Mesenchymal stem cell (in vitro differentiated cells and primary cell): ENCODE results near the gene PSMA7.

Source experiments
- DNase-seq: peaks from one replicate; pipeline ENCODE4 v3.0.0-alpha.2; 2013
- H2AFZ ChIP-seq: one replicate; pipeline ENCODE4 v1.6.1; 2013; ENCODE audit warnings: low read depth, mild to moderate bottlenecking, control low read depth, inconsistent platforms, low read length, moderate library complexity
- H2AK5ac ChIP-seq: 2 replicates; pipeline ENCODE4 v1.6.1; 2013; ENCODE audit warnings: low read length, moderate library complexity, mild to moderate bottlenecking, inconsistent platforms; ENCODE audit not compliant: severe bottlenecking
- H2BK120ac ChIP-seq: one replicate; pipeline ENCODE4 v1.6.1; 2013; ENCODE audit warnings: low read depth, mild to moderate bottlenecking, inconsistent platforms, low read length, moderate library complexity
- H2BK12ac ChIP-seq, 2 experiments: one replicate each; pipeline ENCODE4 v1.6.1; 2013; ENCODE audit warnings: inconsistent platforms in 2 of 2, low read length in 2 of 2, mild to moderate bottlenecking in 2 of 2, moderate library complexity in 2 of 2, control low read depth in 1 of 2
- H2BK15ac ChIP-seq: one replicate; pipeline ENCODE4 v1.6.1; 2013; ENCODE audit warnings: mild to moderate bottlenecking, low read depth, inconsistent platforms; ENCODE audit not compliant: poor library complexity, severe bottlenecking
- H2BK5ac ChIP-seq: 2 replicates; pipeline ENCODE4 v1.6.1; 2013; ENCODE audit warnings: low read depth, mild to moderate bottlenecking, low read length, control low read depth, inconsistent platforms; ENCODE audit not compliant: poor library complexity, severe bottlenecking
- H3K14ac ChIP-seq, 2 experiments: one replicate each; pipeline ENCODE4 v1.6.1; 2013; ENCODE audit warnings: inconsistent platforms in 2 of 2, low read length in 2 of 2, control low read depth in 1 of 2, mild to moderate bottlenecking in 1 of 2, moderate library complexity in 1 of 2
- H3K18ac ChIP-seq, 2 experiments: one replicate each; pipeline ENCODE4 v1.6.1; 2013; ENCODE audit warnings: inconsistent platforms in 2 of 2, low read length in 2 of 2, control low read depth in 1 of 2, low read depth in 1 of 2, mild to moderate bottlenecking in 1 of 2
- H3K23ac ChIP-seq, 2 experiments: one replicate each; pipeline ENCODE4 v1.6.1; 2013; ENCODE audit warnings: inconsistent platforms in 2 of 2, low read length in 2 of 2, mild to moderate bottlenecking in 2 of 2, moderate library complexity in 2 of 2, control low read depth in 1 of 2
- H3K27ac ChIP-seq: 2 replicates; pipeline ENCODE4 v1.5.1; 2013; ENCODE audit warnings: mild to moderate bottlenecking, moderate library complexity, low read length, control low read depth, inconsistent platforms; ENCODE audit not compliant: poor library complexity, severe bottlenecking
- H3K27me3 ChIP-seq, 2 experiments: 2 replicates each; pipeline versions ENCODE4 v1.6.1 to v1.7.0; 2013; ENCODE audit warnings: low read length in 2 of 2, mild to moderate bottlenecking in 2 of 2, moderate library complexity in 2 of 2, control low read depth in 1 of 2, inconsistent platforms in 1 of 2; ENCODE audit not compliant: control insufficient read depth in 1 of 2, insufficient read depth in 1 of 2
- H3K36me3 ChIP-seq, 2 experiments: 2 replicates each; pipeline versions ENCODE4 v1.6.1 to v1.7.0; 2013; ENCODE audit warnings: low read length in 2 of 2, control low read depth in 1 of 2, inconsistent platforms in 1 of 2, low read depth in 1 of 2, mild to moderate bottlenecking in 1 of 2; ENCODE audit not compliant: insufficient read depth in 2 of 2, control insufficient read depth in 1 of 2
- H3K4ac ChIP-seq, 2 experiments: one replicate each; pipeline ENCODE4 v1.6.1; 2013; ENCODE audit warnings: inconsistent platforms in 2 of 2, low read length in 2 of 2, mild to moderate bottlenecking in 2 of 2, moderate library complexity in 2 of 2, control low read depth in 1 of 2, low read depth in 1 of 2
- H3K4me1 ChIP-seq: 2 replicates; pipeline ENCODE4 v1.6.1; 2013; ENCODE audit warnings: low read depth, low read length, control low read depth; ENCODE audit not compliant: control insufficient read depth, insufficient read depth
- H3K4me2 ChIP-seq: 2 replicates; pipeline ENCODE4 v1.6.1; 2013; ENCODE audit warnings: low read length, mild to moderate bottlenecking, inconsistent platforms; ENCODE audit not compliant: poor library complexity, severe bottlenecking
- H3K4me3 ChIP-seq, 2 experiments: 2 replicates each; pipeline versions ENCODE4 v1.5.1 to v1.7.0; 2013; ENCODE audit warnings: low read length in 2 of 2, mild to moderate bottlenecking in 2 of 2, control low read depth in 1 of 2, low read depth in 1 of 2; ENCODE audit not compliant: insufficient read depth in 1 of 2
- H3K79me1 ChIP-seq: replicated peaks from 2 replicates; pipeline ENCODE4 v1.6.1; 2013; ENCODE audit warnings: mild to moderate bottlenecking, control low read depth, low read length, inconsistent platforms; ENCODE audit not compliant: poor library complexity, severe bottlenecking
- H3K9ac ChIP-seq: 2 replicates; pipeline ENCODE4 v1.7.0; 2013; ENCODE audit warnings: mild to moderate bottlenecking, low read length, moderate library complexity
- H3K9me3 ChIP-seq: 2 replicates; pipeline ENCODE4 v1.7.0; 2013; ENCODE audit warnings: mild to moderate bottlenecking, low read length; ENCODE audit not compliant: control insufficient read depth
- H4K8ac ChIP-seq: one replicate; pipeline ENCODE4 v1.6.1; 2013; ENCODE audit warnings: inconsistent platforms, mild to moderate bottlenecking, low read length, moderate library complexity
- H4K91ac ChIP-seq: one replicate; pipeline ENCODE4 v1.6.1; 2013; ENCODE audit warnings: mild to moderate bottlenecking, low read length, inconsistent platforms
- WGBS: methylation state at CpG from one replicate; pipeline ENCODE4 v1.1.7; 2013; ENCODE audit warnings: mixed read lengths; 5-methylcytosine and 5-hydroxymethylcytosine counted together

PSMA7 gene

GRCh38 chr20:62157387-62158087 is 14.3 kb upstream of the PSMA7 start:
- DNase-seq, result no peak
- no peak overlapping the region for H3K18ac ChIP-seq

DNA sequence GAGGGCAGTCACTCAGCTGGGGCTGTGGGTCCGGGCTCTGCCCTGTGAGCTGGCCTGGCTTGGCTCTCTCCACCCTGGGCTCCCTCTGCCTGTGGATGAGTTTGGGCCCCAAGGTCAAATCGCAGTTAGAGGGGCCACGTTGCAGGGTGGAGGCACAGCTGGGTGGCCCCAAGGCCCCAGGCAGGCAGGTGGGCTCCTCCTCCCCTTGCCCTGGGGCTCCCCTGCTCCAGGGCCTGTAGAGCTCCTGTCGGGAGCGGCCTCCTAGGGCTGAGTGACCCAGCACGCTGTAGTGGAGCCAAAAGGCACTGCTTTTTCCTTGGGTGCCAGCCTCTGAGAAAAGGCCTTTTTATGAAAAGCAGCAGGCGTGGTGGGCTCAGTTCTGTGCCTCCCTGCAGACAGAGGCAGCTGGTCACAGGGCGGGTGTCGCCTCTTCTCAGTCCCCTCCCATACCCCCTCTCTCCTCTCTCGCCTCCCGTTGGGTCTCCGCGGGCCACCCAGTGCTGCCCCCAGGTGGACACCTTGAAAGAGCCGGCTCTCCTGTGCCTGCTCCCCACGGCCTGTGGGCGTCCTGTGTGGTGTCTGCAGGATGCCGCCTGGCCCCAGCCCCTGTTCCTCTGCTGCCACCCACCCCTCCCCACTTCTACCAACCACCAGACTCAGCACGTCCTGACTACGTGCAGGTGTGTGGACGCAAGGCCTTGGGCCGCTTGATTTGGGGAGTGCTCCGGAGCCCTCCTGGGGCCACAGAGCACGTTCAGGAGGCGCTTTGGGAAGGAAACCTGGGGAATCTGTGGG is 13.6 kb upstream of the PSMA7 start:
- Histone ChIP-seq H2BK5ac (no peak overlapping the region), H4K8ac (peak overlapping the region; percentile 69), H2BK15ac (no peak overlapping the region), H2AK5ac (no peak overlapping the region), H2BK120ac (no peak overlapping the region), H3K9ac (peak overlapping the region; percentile 18), H2AFZ (no peak overlapping the region), H3K9me3 (no peaks in the 10 kb centered on the region), H3K18ac (no peak overlapping the region), H4K91ac (no peak overlapping the region), H3K23ac (no peak overlapping the region), H3K4me3 (no peak overlapping the region), H3K36me3 (peaks cover 32 to 82% of the 10 kb centered on the region in 2 experiments), H3K4me2 (no peak overlapping the region), H2BK12ac (no peak overlapping the region), H3K14ac (peak overlapping the region in 1 of 2 experiments; percentile 26), H3K27me3 (no peaks in the 10 kb centered on the region), H3K27ac (no peak overlapping the region), H3K4me1 (peaks cover 50% of the 10 kb centered on the region), H3K79me1 (peaks cover 54% of the 10 kb centered on the region), H3K4ac (peak overlapping the region in 1 of 2 experiments; percentile 32)
- DNase-seq, result peak; percentile 69
- WGBS, result 64% methylated on average over 24 of the region's 24 CpGs

More at GRCh38 chr20:62157387-62158087, 14.3 kb upstream of the PSMA7 start:
- Histone ChIP-seq H3K14ac (no peak overlapping the region), H3K4ac (no peak overlapping the region), H3K27ac (no peak overlapping the region), H2BK12ac (no peak overlapping the region), H3K9me3 (no peaks in the 10 kb centered on the region), H2BK120ac (no peak overlapping the region), H3K79me1 (peaks cover 50% of the 10 kb centered on the region), H4K8ac (no peak overlapping the region), H2BK5ac (no peak overlapping the region), H2AK5ac (no peak overlapping the region), H2AFZ (no peak overlapping the region), H3K23ac (no peak overlapping the region), H3K4me1 (peaks cover 48% of the 10 kb centered on the region), H3K4me2 (no peak overlapping the region), H3K9ac (no peak overlapping the region), H2BK15ac (no peak overlapping the region), H3K36me3 (peaks cover 34 to 76% of the 10 kb centered on the region in 2 experiments), H3K4me3 (no peak overlapping the region), H3K27me3 (no peaks in the 10 kb centered on the region), H4K91ac (no peak overlapping the region)
- WGBS, result 90% methylated on average over 24 of the region's 25 CpGs

GRCh38 chr20:62156254-62156556 is 13.0 kb upstream of the PSMA7 start:
- no peak overlapping the region for H3K4me3 ChIP-seq
- no peak overlapping the region for H2BK120ac ChIP-seq
- no peaks in the 10 kb centered on the region for H3K27me3 ChIP-seq
- DNase-seq, result no peak
- H3K14ac ChIP-seq, result no peak overlapping the region
- H2AK5ac ChIP-seq, result no peak overlapping the region
- no peak overlapping the region for H3K9ac ChIP-seq
- no peak overlapping the region for H2AFZ ChIP-seq
- no peaks in the 10 kb centered on the region for H3K9me3 ChIP-seq
- no peak overlapping the region for H2BK5ac ChIP-seq
- no peak overlapping the region for H3K4ac ChIP-seq
- no peak overlapping the region for H4K8ac ChIP-seq
- no peak overlapping the region for H3K4me2 ChIP-seq
- no peak overlapping the region for H2BK12ac ChIP-seq
- no peak overlapping the region for H4K91ac ChIP-seq
- H3K18ac ChIP-seq, result no peak overlapping the region
- 95% methylated on average over 3 of the region's 3 CpGs for WGBS
- H3K27ac ChIP-seq, result no peak overlapping the region
- no peak overlapping the region for H3K23ac ChIP-seq
- H2BK15ac ChIP-seq, result no peak overlapping the region
- peaks cover 57% of the 10 kb centered on the region for H3K79me1 ChIP-seq
- H3K4me1 ChIP-seq, result peaks cover 49% of the 10 kb centered on the region
- H3K36me3 ChIP-seq, result peaks cover 26 to 78% of the 10 kb centered on the region in 2 experiments

DNA sequence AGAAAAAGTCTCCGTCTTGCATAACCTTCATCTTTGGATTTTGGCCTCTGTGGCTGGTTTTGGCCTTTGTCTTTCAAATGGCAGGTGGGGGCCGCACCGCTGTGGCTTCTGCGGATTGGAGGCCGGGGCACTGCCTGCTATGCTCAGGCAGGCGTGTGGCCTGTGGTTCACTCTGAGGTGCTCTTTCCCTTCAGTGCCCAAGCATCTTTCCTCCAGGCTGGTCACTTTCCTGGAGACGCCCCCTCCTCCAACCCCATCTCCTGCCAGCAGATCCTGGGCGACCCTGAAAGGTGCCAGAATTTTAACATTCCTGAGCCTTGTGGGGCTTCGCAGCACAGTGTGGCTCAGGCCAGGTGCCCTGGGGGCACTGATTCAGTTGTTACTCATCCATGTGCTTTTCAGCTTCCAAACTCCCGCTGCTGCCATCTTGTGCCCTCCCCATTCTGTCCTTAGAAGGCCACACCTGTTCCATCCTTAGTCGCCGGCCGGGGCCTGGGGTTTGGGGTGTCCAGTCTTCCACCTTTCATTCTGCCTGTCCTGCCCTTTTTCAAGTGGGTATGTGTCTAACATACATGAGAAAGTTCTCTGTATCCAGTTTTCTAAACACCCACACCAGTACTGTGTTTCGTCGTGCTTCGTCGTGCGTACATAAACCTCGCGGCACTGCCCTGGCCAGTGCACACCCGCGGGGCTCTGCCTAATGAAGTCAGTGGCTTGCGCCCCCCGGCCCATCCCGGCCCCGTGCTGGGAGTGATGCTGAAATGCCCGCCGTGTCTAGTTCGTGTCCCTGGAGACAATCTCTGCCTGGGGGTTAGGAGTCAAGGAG is 12.4 kb upstream of the PSMA7 start:
- no peak overlapping the region for H3K4me3 ChIP-seq
- WGBS, result 94% methylated on average over 28 of the region's 29 CpGs

More for the DNA sequence above, 12.4 kb upstream of the PSMA7 start:
- H3K23ac ChIP-seq, result no peak overlapping the region
- peaks cover 23 to 78% of the 10 kb centered on the region in 2 experiments for H3K36me3 ChIP-seq
- H3K79me1 ChIP-seq, result peaks cover 58% of the 10 kb centered on the region
- H4K91ac ChIP-seq, result no peak overlapping the region
- H2AK5ac ChIP-seq, result no peak overlapping the region
- H2BK12ac ChIP-seq, result no peak overlapping the region
- no peak overlapping the region for H3K4ac ChIP-seq
- no peak overlapping the region for H3K27ac ChIP-seq
- no peaks in the 10 kb centered on the region for H3K9me3 ChIP-seq
- H3K27me3 ChIP-seq, result no peaks in the 10 kb centered on the region
- no peak overlapping the region for H2BK15ac ChIP-seq
- no peak overlapping the region for H2BK120ac ChIP-seq
- no peak overlapping the region for H3K9ac ChIP-seq
- no peak overlapping the region for H3K14ac ChIP-seq
- peaks cover 45% of the 10 kb centered on the region for H3K4me1 ChIP-seq
- no peak overlapping the region for H2BK5ac ChIP-seq
- H3K18ac ChIP-seq, result no peak overlapping the region
- DNase-seq, result no peak
- no peak overlapping the region for H4K8ac ChIP-seq
- H3K4me2 ChIP-seq, result no peak overlapping the region
- H2AFZ ChIP-seq, result no peak overlapping the region
